Measurements from ENCODE around the gene IGFLR1. TPM values are rescaled to one million over a fixed set of nuclear protein-coding genes. Genes with fewer than 3 reads are reported as not detected.

IGFLR1 gene
- total RNA-seq, 1 donor from 2014 or later: not detected

- peaks cover 87 to 92% of the 10 kb centered on the region in 2 donors for H3K36me3 ChIP-seq
- no peak for DNase-seq (ENCODE audit: low spot score in 2 of 2)
Observed at GRCh38 chr19:35723671-35724070, 18.6 kb downstream of the IGFLR1 start.

DNA sequence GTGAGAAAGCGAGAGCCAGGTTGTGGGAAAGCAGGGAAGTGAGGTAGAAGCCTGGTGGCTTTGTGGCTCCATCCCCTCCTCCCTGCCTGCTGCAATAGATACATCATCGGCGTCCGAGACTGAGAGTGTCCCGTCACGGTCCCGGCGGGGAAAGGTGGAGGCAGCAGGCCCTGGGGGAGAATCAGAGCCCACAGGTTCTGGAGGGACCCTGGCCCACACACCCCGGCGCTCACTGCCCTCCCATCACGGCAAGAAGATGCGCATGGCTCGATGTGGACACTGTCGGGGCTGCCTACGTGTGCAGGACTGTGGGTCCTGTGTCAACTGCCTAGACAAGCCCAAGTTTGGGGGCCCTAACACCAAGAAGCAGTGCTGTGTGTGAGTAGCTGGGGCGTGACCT is 19.4 kb downstream of the IGFLR1 start:
- intact Hi-C loops (cut with DNase I): no loop called here
- DNase-seq (ENCODE audit: low spot score in 2 of 2): no peak
- H3K4me3 ChIP-seq: no peak overlapping the region
- H3K4me1 ChIP-seq: peaks cover 3 to 7% of the 10 kb centered on the region in 2 donors
- TF ChIP-seq CTCF (IDR thresholded peaks at IDR 0.05): no peak
- peaks cover 79 to 84% of the 10 kb centered on the region in 2 donors for H3K36me3 ChIP-seq
- H3K9me3 ChIP-seq: no peaks in the 10 kb centered on the region
- H3K27me3 ChIP-seq: no peaks in the 10 kb centered on the region
- no peak overlapping the region for H3K27ac ChIP-seq

More at GRCh38 chr19:35723671-35724070, 18.6 kb downstream of the IGFLR1 start:
- H3K4me3 ChIP-seq: no peak overlapping the region
- H3K27me3 ChIP-seq: no peaks in the 10 kb centered on the region
- intact Hi-C loops (cut with DNase I): no loop called here
- H3K27ac ChIP-seq: no peak overlapping the region
- peaks cover 3 to 7% of the 10 kb centered on the region in 2 donors for H3K4me1 ChIP-seq
- H3K9me3 ChIP-seq: no peaks in the 10 kb centered on the region
- no peak for TF ChIP-seq CTCF (IDR thresholded peaks at IDR 0.05)

DNA sequence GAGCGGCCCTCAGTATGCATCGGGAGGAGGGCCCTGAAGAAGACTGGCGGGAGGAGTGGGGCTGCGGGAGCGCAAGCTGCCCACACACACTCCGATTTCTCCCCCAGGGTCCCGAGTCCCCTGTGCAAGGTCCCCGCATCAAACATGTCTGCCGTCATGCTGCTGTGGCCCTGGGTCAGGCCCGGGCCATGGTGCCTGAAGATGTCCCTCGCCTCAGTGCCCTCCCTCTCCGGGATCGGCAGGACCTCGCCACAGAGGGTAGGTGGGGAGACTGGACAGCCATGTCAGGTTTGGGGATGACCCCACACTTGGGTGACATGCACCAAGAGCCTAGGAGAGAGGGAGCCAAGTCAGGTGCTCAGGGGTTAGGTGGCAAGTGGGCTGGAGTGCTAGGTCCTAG is 19.8 kb downstream of the IGFLR1 start:
- no peak for DNase-seq (ENCODE audit: low spot score in 2 of 2)
- H3K36me3 ChIP-seq: peaks cover 75 to 79% of the 10 kb centered on the region in 2 donors
- H3K9me3 ChIP-seq: no peaks in the 10 kb centered on the region
- H3K4me1 ChIP-seq: peaks cover 3 to 7% of the 10 kb centered on the region in 2 donors
- intact Hi-C loops (cut with DNase I): no loop called here
- H3K4me3 ChIP-seq: no peak overlapping the region
- H3K27ac ChIP-seq: no peak overlapping the region
- no peak for TF ChIP-seq CTCF (IDR thresholded peaks at IDR 0.05)
- H3K27me3 ChIP-seq: no peaks in the 10 kb centered on the region

DNA sequence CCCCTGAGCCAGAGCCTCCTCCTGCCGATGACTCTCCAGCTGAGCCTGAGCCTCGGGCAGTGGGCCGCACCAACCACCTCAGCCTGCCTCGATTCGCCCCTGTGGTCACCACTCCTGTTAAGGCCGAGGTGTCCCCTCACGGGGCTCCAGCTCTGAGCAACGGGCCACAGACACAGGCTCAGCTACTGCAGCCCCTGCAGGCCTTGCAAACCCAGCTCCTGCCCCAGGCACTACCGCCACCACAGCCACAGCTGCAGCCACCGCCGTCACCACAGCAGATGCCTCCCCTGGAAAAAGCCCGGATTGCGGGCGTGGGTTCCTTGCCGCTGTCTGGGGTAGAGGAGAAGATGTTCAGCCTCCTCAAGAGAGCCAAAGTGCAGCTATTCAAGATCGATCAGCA is 20.9 kb downstream of the IGFLR1 start:
- no peaks in the 10 kb centered on the region for H3K9me3 ChIP-seq
- H3K4me1 ChIP-seq: peaks cover 3 to 9% of the 10 kb centered on the region in 2 donors
- no peak for DNase-seq (ENCODE audit: low spot score in 2 of 2)
- no peak overlapping the region for H3K27ac ChIP-seq
- no peak for TF ChIP-seq CTCF (IDR thresholded peaks at IDR 0.05)
- intact Hi-C loops (cut with DNase I): no loop called here
- H3K36me3 ChIP-seq: peaks cover 64 to 69% of the 10 kb centered on the region in 2 donors
- H3K4me3 ChIP-seq: no peak overlapping the region
- H3K27me3 ChIP-seq: no peaks in the 10 kb centered on the region

DNA sequence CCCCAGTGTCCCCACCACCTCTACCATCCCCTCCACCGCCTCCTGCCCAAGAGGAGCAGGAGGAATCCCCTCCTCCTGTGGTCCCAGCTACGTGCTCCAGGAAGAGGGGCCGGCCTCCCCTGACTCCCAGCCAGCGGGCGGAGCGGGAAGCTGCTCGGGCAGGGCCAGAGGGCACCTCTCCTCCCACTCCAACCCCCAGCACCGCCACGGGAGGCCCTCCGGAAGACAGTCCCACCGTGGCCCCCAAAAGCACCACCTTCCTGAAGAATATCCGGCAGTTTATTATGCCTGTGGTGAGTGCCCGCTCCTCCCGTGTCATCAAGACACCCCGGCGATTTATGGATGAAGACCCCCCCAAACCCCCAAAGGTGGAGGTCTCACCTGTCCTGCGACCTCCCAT is 21.6 kb downstream of the IGFLR1 start:
- TF ChIP-seq CTCF (IDR thresholded peaks at IDR 0.05): no peak
- Histone ChIP-seq H3K27me3 (no peaks in the 10 kb centered on the region), H3K4me3 (no peak overlapping the region), H3K36me3 (peaks cover 57 to 61% of the 10 kb centered on the region in 2 donors), H3K9me3 (no peaks in the 10 kb centered on the region), H3K4me1 (peaks cover 6 to 17% of the 10 kb centered on the region in 2 donors), H3K27ac (no peak overlapping the region)
- intact Hi-C loops (cut with DNase I): no loop called here
- DNase-seq (ENCODE audit: low spot score in 2 of 2): no peak

- no peak for DNase-seq (ENCODE audit: low spot score in 2 of 2)
- H3K27ac ChIP-seq: no peak overlapping the region
- H3K36me3 ChIP-seq: peaks cover 52 to 56% of the 10 kb centered on the region in 2 donors
- H3K27me3 ChIP-seq: no peaks in the 10 kb centered on the region
- intact Hi-C loops (cut with DNase I): no loop called here
- TF ChIP-seq CTCF (IDR thresholded peaks at IDR 0.05): no peak
- H3K9me3 ChIP-seq: no peaks in the 10 kb centered on the region
- H3K4me3 ChIP-seq: no peak overlapping the region
- peaks cover 7 to 19% of the 10 kb centered on the region in 2 donors for H3K4me1 ChIP-seq
Observed at GRCh38 chr19:35720163-35720524, 22.1 kb downstream of the IGFLR1 start.
